Upper lobe of left lung (tissue), 4 donors: Measurements from ENCODE around the gene MAD1L1.

Experiments used
- CTCF ChIP-seq, 6 experiments: fragments of 450-650 bp in 4 of 6; fragments of 200-600 bp in 2 of 6; sonication (generic) in 2 of 6; IDR thresholded peaks; one replicate each; pipeline ENCODE4 v1.5.1; 2016 to 2019; ENCODE audit warnings: antibody characterized with exemption in 6 of 6
- EP300 ChIP-seq, 4 donors: sonication (generic); formaldehyde crosslinking; IDR thresholded peaks; one replicate each; pipeline ENCODE4 v1.5.1; 2017; ENCODE audit warnings: antibody characterized with exemption in 4 of 4, control low read depth in 2 of 4

- TF ChIP-seq EP300 (IDR thresholded peaks at IDR 0.05) (no peak), CTCF (IDR thresholded peaks at IDR 0.05) (no peak)
Observed at GRCh38 chr7:2006231-2006771, 226.4 kb downstream of the MAD1L1 start.
